Skin of body (tissue), 2 donors: ENCODE results near the gene HIC1. TPM values are rescaled to one million over a fixed set of nuclear protein-coding genes. Genes with fewer than 3 reads are reported as not detected.

Experiments used
- DNase-seq: peaks from one replicate; lab custom pipeline; 2025; lab: John Stamatoyannopoulos, UW
- total RNA-seq: library from RNA; depleted of rRNA; stranded (reverse); fragments of >200 nt; gene quantifications from one replicate; pipeline ENCODE4 v1.2.3, GENCODE V29; 2014

Gene HIC1
- total RNA-seq, 1 donor from 2014 or later: 13.5 TPM

- no peak for DNase-seq
Observed at GRCh38 chr17:2043785-2044184, 11.1 kb upstream of the HIC1 start.

GRCh38 chr17:2044263-2044894 is 10.5 kb upstream of the HIC1 start:
- DNase-seq: no peak

DNA sequence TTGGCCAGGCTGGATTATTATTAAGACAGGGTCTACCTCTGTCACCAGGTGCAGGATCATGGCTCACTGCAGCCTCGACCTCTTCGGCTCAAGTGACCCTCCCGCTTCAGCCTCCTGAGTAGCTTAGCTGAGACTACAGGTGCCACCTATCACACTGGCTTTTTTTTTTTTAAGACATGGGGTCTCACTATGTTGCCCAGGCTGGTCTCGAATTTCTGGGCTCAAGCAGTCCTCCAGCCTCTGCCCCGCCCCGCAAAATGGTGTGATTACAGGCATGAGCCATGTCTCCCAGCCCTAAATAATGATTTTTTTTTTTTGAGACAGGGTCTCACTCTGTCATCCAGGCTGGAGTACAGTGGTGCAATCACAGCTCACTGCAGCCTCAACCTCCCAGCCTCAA is 7.3 kb upstream of the HIC1 start:
- DNase-seq: no peak

DNA sequence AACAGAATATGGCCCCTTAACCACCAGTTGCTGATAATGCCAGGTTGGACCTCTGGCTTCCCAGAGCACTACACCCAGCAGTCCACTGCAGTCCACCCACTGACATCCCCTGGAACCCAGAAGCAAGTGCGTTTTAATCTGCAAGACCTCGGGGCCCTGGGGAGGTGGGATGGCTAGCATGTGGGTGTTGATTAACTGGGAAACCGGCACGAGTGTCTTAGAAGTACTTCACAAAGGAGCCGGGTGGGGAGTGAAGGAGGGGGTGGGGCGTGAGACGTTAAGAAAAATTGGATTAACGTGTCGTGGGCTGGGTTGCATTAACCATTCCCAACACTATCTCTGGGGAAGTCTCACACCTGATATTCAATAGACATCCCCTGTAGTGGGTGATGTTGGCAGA is 6.1 kb upstream of the HIC1 start:
- DNase-seq: no peak

- DNase-seq: peak; percentile 76
Observed at GRCh38 chr17:2049333-2050299, 5.3 kb upstream of the HIC1 start.

GRCh38 chr17:2050300-2051060 is 4.4 kb upstream of the HIC1 start:
- peak; percentile 35 for DNase-seq

- peak; percentile 28 for DNase-seq
Observed at GRCh38 chr17:2051061-2051932, 3.6 kb upstream of the HIC1 start.

DNA sequence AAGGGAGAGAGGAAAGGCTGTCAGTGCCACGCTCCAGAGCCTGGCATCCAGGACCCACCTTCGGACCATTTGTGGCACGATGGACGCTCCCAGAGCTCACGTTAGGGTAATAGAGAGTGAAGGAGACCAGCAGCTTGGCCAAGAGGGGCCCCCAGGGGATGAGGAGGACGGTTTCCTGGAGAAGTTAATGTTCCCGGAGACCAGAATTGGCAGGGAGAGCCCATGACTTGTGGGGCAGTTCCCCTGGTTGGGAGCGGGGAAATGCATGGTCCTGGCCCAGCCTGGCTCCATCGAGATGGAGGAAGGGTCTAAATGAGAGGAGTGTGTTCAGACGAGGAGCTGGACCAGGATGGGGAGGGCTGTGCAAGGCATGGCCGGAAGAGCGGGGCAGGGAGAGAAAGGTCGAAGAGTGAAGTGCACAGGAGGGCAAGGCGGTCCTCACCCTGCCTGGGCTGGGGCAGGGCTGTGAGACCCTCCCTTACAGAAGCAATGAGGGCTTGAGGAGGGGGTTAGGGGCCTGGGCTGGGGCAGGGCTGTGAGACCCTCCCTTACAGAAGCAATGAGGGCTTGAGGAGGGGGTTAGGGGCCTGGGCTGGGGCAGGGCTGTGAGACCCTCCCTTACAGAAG is 2.9 kb upstream of the HIC1 start:
- no peak for DNase-seq

- DNase-seq: peak; percentile 64
Observed at GRCh38 chr17:2053380-2054261, 1.3 kb upstream of the HIC1 start.

- DNase-seq: peak; percentile 60
Observed at GRCh38 chr17:2054262-2054511, 716 bp upstream of the HIC1 start.

- DNase-seq: no peak
Observed at GRCh38 chr17:2055292-2056205, 646 bp downstream of the HIC1 start.

GRCh38 chr17:2056206-2057174 is 1.6 kb downstream of the HIC1 start:
- DNase-seq: no peak

DNA sequence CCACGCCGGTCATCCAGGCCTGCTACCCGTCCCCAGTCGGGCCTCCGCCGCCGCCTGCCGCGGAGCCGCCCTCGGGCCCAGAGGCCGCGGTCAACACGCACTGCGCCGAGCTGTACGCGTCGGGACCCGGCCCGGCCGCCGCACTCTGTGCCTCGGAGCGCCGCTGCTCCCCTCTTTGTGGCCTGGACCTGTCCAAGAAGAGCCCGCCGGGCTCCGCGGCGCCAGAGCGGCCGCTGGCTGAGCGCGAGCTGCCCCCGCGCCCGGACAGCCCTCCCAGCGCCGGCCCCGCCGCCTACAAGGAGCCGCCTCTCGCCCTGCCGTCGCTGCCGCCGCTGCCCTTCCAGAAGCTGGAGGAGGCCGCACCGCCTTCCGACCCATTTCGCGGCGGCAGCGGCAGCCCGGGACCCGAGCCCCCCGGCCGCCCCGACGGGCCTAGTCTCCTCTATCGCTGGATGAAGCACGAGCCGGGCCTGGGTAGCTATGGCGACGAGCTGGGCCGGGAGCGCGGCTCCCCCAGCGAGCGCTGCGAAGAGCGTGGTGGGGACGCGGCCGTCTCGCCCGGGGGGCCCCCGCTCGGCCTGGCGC is 2.4 kb downstream of the HIC1 start:
- no peak for DNase-seq

- DNase-seq: no peak
Observed at GRCh38 chr17:2057760-2058585, 3.1 kb downstream of the HIC1 start.

- peak; percentile 15 for DNase-seq
Observed at GRCh38 chr17:2058586-2059546, 4.0 kb downstream of the HIC1 start.
